ENCODE results near the gene SSTR5. TPM values are rescaled to one million over a fixed set of nuclear protein-coding genes. Genes with fewer than 3 reads are reported as not detected.

SSTR5 gene
- total RNA-seq, 2 experiments from 2014 or later, result not detected

GRCh38 chr16:1070084-1070863, 2.3 kb upstream of the SSTR5 start:
- no peaks in the 10 kb centered on the region for H3K4me1 Mint-ChIP-seq
- peaks cover 22% of the 10 kb centered on the region for H3K27me3 Mint-ChIP-seq
- H3K27ac Mint-ChIP-seq, result no peak overlapping the region
- intact Hi-C loops (cut with DNase I, micrococcal nuclease), result no loop called here
- ATAC-seq (no peak), DNase-seq (no peak)
- H3K36me3 Mint-ChIP-seq (ENCODE audit: low read depth), result no peaks in the 10 kb centered on the region
- CTCF ChIA-PET, result interaction anchor here (0.7 kb wide), 1 partner anchor 20 kb away, joined by 3 read pairs; no protein-coding TSS in a partner anchor
- POLR2A ChIA-PET, result no interaction called here
- no peaks in the 10 kb centered on the region for H3K9me3 Mint-ChIP-seq (ENCODE audit: low read depth)
- H3K4me3 Mint-ChIP-seq, result no peak overlapping the region

DNA sequence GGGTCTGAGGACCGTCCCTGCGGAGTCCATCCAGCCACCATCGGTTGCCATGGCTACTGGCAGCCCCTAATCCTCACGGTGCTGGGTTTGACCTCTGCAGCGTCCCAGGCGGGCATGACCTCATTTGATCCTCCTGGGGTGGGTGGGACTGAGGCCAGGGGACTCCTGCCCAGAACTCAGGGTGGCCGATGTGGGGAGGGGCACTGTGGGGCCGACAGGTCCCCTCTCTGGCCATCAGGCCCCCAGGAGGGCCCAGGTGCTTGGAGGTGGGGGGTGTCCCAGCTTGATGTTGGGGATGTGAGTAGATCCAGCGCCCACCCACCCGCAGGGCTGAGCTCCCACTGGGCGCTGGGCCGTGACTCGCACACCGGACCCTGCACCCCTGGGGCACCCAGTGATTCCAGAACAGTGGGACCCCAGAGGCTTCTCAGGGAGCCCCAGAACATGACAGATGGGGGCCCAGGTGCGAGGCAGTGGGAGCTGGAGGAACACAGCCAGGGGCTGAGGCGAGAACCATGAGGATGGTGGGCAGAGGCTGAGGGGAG, 1.6 kb upstream of the SSTR5 start:
- ATAC-seq (no peak), DNase-seq (no peak)
- intact Hi-C loops (cut with DNase I, micrococcal nuclease), result no loop called here
- no peak overlapping the region for H3K4me3 Mint-ChIP-seq
- peaks cover 21% of the 10 kb centered on the region for H3K27me3 Mint-ChIP-seq
- no peaks in the 10 kb centered on the region for H3K4me1 Mint-ChIP-seq
- no peaks in the 10 kb centered on the region for H3K36me3 Mint-ChIP-seq (ENCODE audit: low read depth)
- ChIA-PET POLR2A (no interaction called here), CTCF (no interaction called here)
- H3K27ac Mint-ChIP-seq, result no peak overlapping the region
- H3K9me3 Mint-ChIP-seq (ENCODE audit: low read depth), result no peaks in the 10 kb centered on the region

DNA sequence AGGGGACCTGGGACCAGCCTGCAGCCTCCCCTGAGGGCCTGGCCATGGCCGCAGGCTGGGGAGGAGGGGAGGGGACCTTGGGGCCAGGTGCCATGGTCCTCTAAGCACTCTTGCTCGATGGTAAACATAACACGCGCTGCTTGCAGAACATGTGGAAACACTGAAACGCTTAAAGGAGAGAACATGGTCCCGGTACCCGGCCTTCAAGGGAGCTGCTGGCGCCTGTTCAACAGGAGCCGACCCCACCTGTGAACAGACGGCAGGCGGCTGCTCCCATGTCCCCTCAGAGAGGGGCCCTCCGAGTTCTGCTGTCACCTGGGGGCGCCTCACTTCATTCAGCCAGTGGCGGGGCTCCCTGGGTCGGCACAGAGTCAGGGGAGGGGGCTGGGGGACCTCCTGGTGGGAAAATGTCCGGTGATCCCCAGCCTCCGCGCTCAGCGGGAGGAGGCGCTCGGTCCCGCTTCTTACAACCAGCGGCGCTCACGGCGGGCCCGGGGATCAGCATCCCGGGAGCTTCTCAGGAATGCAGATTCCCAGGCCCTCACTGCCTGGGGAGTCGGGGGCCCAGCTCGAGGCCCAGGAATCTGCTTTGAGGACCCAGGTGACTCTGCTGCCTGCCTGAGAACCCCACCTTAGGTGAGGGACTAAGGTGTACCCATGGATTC, 854 bp upstream of the SSTR5 start:
- H3K27ac Mint-ChIP-seq, result no peak overlapping the region
- H3K9me3 Mint-ChIP-seq (ENCODE audit: low read depth), result no peaks in the 10 kb centered on the region
- ChIA-PET CTCF (no interaction called here), POLR2A (no interaction called here)
- no peaks in the 10 kb centered on the region for H3K4me1 Mint-ChIP-seq
- no peak overlapping the region for H3K4me3 Mint-ChIP-seq
- peaks cover 19% of the 10 kb centered on the region for H3K27me3 Mint-ChIP-seq
- ATAC-seq (no peak), DNase-seq (no peak)
- no peaks in the 10 kb centered on the region for H3K36me3 Mint-ChIP-seq (ENCODE audit: low read depth)
- intact Hi-C loops (cut with DNase I, micrococcal nuclease), result no loop called here

DNA sequence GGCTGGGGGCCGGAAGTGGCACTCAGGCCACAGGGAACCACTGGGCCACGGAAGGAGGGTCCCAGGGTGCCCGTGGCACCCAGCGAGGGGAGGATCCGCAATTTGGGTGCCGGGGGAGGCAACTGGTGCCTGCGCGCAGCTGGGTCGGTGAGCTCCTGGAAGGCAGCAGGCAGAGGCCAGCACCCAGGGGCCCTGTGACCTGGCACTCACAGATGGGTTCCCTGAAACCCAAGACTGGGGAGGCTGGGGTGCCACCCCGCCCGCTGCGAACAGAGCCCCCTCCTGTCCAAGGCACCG, 663 bp downstream of the SSTR5 start:
- H3K4me3 Mint-ChIP-seq, result no peak overlapping the region
- POLR2A ChIA-PET, result no interaction called here
- CTCF ChIA-PET, result interaction anchor here (0.6 kb wide), 1 partner anchor 71 kb away, joined by 3 read pairs; no protein-coding TSS in a partner anchor
- H3K27me3 Mint-ChIP-seq, result peaks cover 13% of the 10 kb centered on the region
- H3K9me3 Mint-ChIP-seq (ENCODE audit: low read depth), result no peaks in the 10 kb centered on the region
- intact Hi-C loops (cut with DNase I, micrococcal nuclease), result no loop called here
- DNase-seq, result no peak
- no peak overlapping the region for H3K27ac Mint-ChIP-seq
- no peaks in the 10 kb centered on the region for H3K36me3 Mint-ChIP-seq (ENCODE audit: low read depth)
- no peaks in the 10 kb centered on the region for H3K4me1 Mint-ChIP-seq
- no peak for ATAC-seq

- peaks cover 12% of the 10 kb centered on the region for H3K27me3 Mint-ChIP-seq
- intact Hi-C loops (cut with DNase I, micrococcal nuclease), result no loop called here
Measured at GRCh38 chr16:1073566-1074378, 1.2 kb downstream of the SSTR5 start.

DNA sequence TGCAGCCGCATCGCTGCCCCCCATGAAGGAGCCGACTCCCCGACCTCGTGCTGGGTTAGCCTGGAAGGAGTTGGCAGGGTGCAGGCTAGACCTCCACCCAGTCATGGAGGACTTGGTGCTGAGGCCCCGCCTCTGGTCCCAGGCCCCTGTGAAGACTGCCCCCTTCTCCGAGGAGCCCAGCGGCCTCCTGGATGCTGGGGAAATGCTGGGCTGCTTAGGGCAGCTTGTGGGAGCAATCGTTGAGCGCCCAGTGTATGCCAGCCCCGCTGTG, 1.8 kb downstream of the SSTR5 start:
- H3K4me1 Mint-ChIP-seq, result no peaks in the 10 kb centered on the region
- H3K4me3 Mint-ChIP-seq, result no peak overlapping the region
- no peak for ATAC-seq
- CTCF ChIA-PET, result no interaction called here
- no peaks in the 10 kb centered on the region for H3K36me3 Mint-ChIP-seq (ENCODE audit: low read depth)
- H3K27ac Mint-ChIP-seq, result no peak overlapping the region
- H3K27me3 Mint-ChIP-seq, result peaks cover 12% of the 10 kb centered on the region
- intact Hi-C loops (cut with DNase I, micrococcal nuclease), result no loop called here
- DNase-seq, result no peak
- POLR2A ChIA-PET, result no interaction called here
- H3K9me3 Mint-ChIP-seq (ENCODE audit: low read depth), result no peaks in the 10 kb centered on the region

More at GRCh38 chr16:1073566-1074378, 1.2 kb downstream of the SSTR5 start:
- Mint-ChIP-seq H3K4me3 (no peak overlapping the region), H3K4me1 (no peaks in the 10 kb centered on the region), H3K9me3 (ENCODE audit: low read depth) (no peaks in the 10 kb centered on the region), H3K36me3 (ENCODE audit: low read depth) (no peaks in the 10 kb centered on the region), H3K27ac (no peak overlapping the region)
- POLR2A ChIA-PET, result no interaction called here
- no peak for ATAC-seq
- CTCF ChIA-PET, result no interaction called here
- DNase-seq, result no peak

GRCh38 chr16:1075546-1075945, 3.0 kb downstream of the SSTR5 start:
- H3K36me3 Mint-ChIP-seq (ENCODE audit: low read depth), result no peaks in the 10 kb centered on the region
- no peak overlapping the region for H3K27ac Mint-ChIP-seq
- intact Hi-C loops (cut with DNase I, micrococcal nuclease), result no loop called here
- H3K4me1 Mint-ChIP-seq, result no peaks in the 10 kb centered on the region
- peaks cover 8% of the 10 kb centered on the region for H3K27me3 Mint-ChIP-seq
- ATAC-seq (no peak), DNase-seq (no peak)
- no peaks in the 10 kb centered on the region for H3K9me3 Mint-ChIP-seq (ENCODE audit: low read depth)
- no peak overlapping the region for H3K4me3 Mint-ChIP-seq
- ChIA-PET CTCF (no interaction called here), POLR2A (no interaction called here)

- intact Hi-C loops (cut with DNase I, micrococcal nuclease), result no loop called here
- no peaks in the 10 kb centered on the region for H3K4me1 Mint-ChIP-seq
- no peak overlapping the region for H3K27ac Mint-ChIP-seq
- H3K9me3 Mint-ChIP-seq (ENCODE audit: low read depth), result no peaks in the 10 kb centered on the region
- ATAC-seq (no peak), DNase-seq (no peak)
- H3K27me3 Mint-ChIP-seq, result peaks cover 8% of the 10 kb centered on the region
- no peak overlapping the region for H3K4me3 Mint-ChIP-seq
- ChIA-PET CTCF (no interaction called here), POLR2A (no interaction called here)
- no peaks in the 10 kb centered on the region for H3K36me3 Mint-ChIP-seq (ENCODE audit: low read depth)
Measured at GRCh38 chr16:1076801-1077576, 4.4 kb downstream of the SSTR5 start.

- Mint-ChIP-seq H3K9me3 (ENCODE audit: low read depth) (no peaks in the 10 kb centered on the region), H3K27ac (no peak overlapping the region), H3K4me1 (no peaks in the 10 kb centered on the region), H3K27me3 (peaks cover 9% of the 10 kb centered on the region), H3K36me3 (ENCODE audit: low read depth) (no peaks in the 10 kb centered on the region), H3K4me3 (no peak overlapping the region)
- DNase-seq, result no peak
- ATAC-seq, result no peak
- CTCF ChIA-PET, result no interaction called here
- POLR2A ChIA-PET, result no interaction called here
- intact Hi-C loops (cut with DNase I, micrococcal nuclease), result no loop called here
Measured at GRCh38 chr16:1077877-1078578, 5.5 kb downstream of the SSTR5 start.

DNA sequence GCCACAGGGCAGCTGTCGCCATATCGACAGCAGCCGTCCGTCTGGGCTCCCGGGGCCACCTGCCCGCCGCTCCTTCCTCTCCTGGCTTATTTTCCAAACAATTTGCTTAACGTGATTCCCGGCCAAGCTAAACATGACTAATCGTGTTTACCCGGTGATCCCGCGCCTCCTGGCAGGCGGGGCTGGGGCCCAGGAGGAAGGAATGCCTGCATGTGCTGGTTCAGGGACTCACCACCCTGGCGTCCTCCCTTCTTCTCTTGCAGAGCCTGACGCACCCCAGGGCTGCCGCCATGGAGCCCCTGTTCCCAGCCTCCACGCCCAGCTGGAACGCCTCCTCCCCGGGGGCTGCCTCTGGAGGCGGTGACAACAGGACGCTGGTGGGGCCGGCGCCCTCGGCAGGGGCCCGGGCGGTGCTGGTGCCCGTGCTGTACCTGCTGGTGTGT, 6.1 kb downstream of the SSTR5 start:
- CTCF ChIA-PET, result no interaction called here
- DNase-seq, result no peak
- Mint-ChIP-seq H3K9me3 (ENCODE audit: low read depth) (no peaks in the 10 kb centered on the region), H3K4me3 (no peak overlapping the region), H3K27ac (no peak overlapping the region), H3K27me3 (peaks cover 9% of the 10 kb centered on the region), H3K4me1 (no peaks in the 10 kb centered on the region), H3K36me3 (ENCODE audit: low read depth) (no peaks in the 10 kb centered on the region)
- intact Hi-C loops (cut with DNase I, micrococcal nuclease), result no loop called here
- POLR2A ChIA-PET, result no interaction called here
- ATAC-seq, result no peak

DNA sequence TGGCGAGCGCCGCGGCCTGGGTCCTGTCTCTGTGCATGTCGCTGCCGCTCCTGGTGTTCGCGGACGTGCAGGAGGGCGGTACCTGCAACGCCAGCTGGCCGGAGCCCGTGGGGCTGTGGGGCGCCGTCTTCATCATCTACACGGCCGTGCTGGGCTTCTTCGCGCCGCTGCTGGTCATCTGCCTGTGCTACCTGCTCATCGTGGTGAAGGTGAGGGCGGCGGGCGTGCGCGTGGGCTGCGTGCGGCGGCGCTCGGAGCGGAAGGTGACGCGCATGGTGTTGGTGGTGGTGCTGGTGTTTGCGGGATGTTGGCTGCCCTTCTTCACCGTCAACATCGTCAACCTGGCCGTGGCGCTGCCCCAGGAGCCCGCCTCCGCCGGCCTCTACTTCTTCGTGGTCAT, 6.8 kb downstream of the SSTR5 start:
- no peak overlapping the region for H3K27ac Mint-ChIP-seq
- DNase-seq (no peak), ATAC-seq (no peak)
- POLR2A ChIA-PET, result no interaction called here
- no peaks in the 10 kb centered on the region for H3K36me3 Mint-ChIP-seq (ENCODE audit: low read depth)
- H3K9me3 Mint-ChIP-seq (ENCODE audit: low read depth), result no peaks in the 10 kb centered on the region
- CTCF ChIA-PET, result no interaction called here
- intact Hi-C loops (cut with DNase I, micrococcal nuclease), result no loop called here
- no peaks in the 10 kb centered on the region for H3K4me1 Mint-ChIP-seq
- H3K4me3 Mint-ChIP-seq, result no peak overlapping the region
- H3K27me3 Mint-ChIP-seq, result peaks cover 12% of the 10 kb centered on the region

Data from activated CD4-positive, alpha-beta T cell treated with anti-CD3 and anti-CD28 coated beads for 36 hours (primary cell).